GM12878 (cell line): ENCODE results near the gene CBLB. TPM values are rescaled to one million over a fixed set of nuclear protein-coding genes. Genes with fewer than 3 reads are reported as not detected.

Source experiments
- ATAC-seq: fragments of 200-7000 bp; cut with Tn5 transposase; 3 replicates; pipeline ENCODE4 v1.9.1; 2020; ENCODE audit warnings: mild to moderate bottlenecking, moderate library complexity
- BruUV-seq: library from RNA; stranded (reverse); fragments of 400-500 nt; replicated peaks from 2 replicates; lab custom pipeline; 2021; lab: Mats Ljungman, UMichigan
- CTCF ChIA-PET: fragments of 300-600 bp; sonication (Branson Sonifier 250); formaldehyde crosslinking; extraction: SDS; loops from one replicate; lab custom pipeline; 2021; ENCODE audit warnings: inconsistent platforms; lab: Yijun Ruan, JAX
- POLR2A ChIA-PET: fragments of 350-600 bp; formaldehyde crosslinking; extraction: SDS; loops from one replicate; lab custom pipeline; 2021; ENCODE audit warnings: inconsistent platforms; lab: Charles Lee
- RAD21 ChIA-PET: fragments of 300-600 bp; sonication (Branson Sonifier 250); formaldehyde crosslinking; loops from one replicate; lab custom pipeline; 2023; ENCODE audit warnings: antibody characterized with exemption; ENCODE audit not compliant: unreplicated experiment; lab: Charles Lee
- SMC1A ChIA-PET: fragments of 300-600 bp; sonication (Branson Sonifier 250); formaldehyde crosslinking; loops from one replicate; lab custom pipeline; 2023; ENCODE audit not compliant: unreplicated experiment, uncharacterized antibody; lab: Charles Lee
- DNase-seq: peaks from one replicate; pipeline ENCODE4 v3.0.0-alpha.2; 2011; ENCODE audit warnings: low read depth, low spot score
- FAIRE-seq: peaks from 3 replicates; lab custom pipeline; 2011; peaks lifted over from hg19 to GRCh38; lab: Jason Lieb, UNC
- H2AFZ ChIP-seq: 2 replicates; pipeline ENCODE4 v1.6.0; 2011; ENCODE audit warnings: low read depth, low read length, control low read depth; ENCODE audit not compliant: control insufficient read depth
- H3K27ac ChIP-seq: 2 replicates; pipeline ENCODE4 v1.5.1; 2011; ENCODE audit warnings: control low read depth; ENCODE audit not compliant: control insufficient read depth, insufficient read depth
- H3K27me3 ChIP-seq, 2 experiments: replicated peaks in 1 of 2; 2 replicates each; pipeline versions ENCODE4 v1.6.0 to v1.6.1; 2011; ENCODE audit warnings: low read length in 1 of 2; ENCODE audit not compliant: control insufficient read depth in 2 of 2, insufficient read depth in 2 of 2
- H3K36me3 ChIP-seq, 2 experiments: 2 replicates each; pipeline ENCODE4 v1.5.1; 2011; ENCODE audit warnings: low read length in 1 of 2; ENCODE audit not compliant: control insufficient read depth in 2 of 2, insufficient read depth in 2 of 2
- H3K4me1 ChIP-seq: 2 replicates; pipeline ENCODE4 v1.6.1; 2011; ENCODE audit warnings: mild to moderate bottlenecking, low read length, moderate library complexity, mixed read lengths; ENCODE audit not compliant: control insufficient read depth, insufficient read depth
- H3K4me2 ChIP-seq: 2 replicates; pipeline ENCODE4 v1.6.0; 2011; ENCODE audit warnings: control low read depth; ENCODE audit not compliant: control insufficient read depth, insufficient read depth
- H3K4me3 ChIP-seq: fragments of 200-600 bp; sonication (generic); 2 replicates; pipeline ENCODE4 v1.5.1; 2016
- H3K79me2 ChIP-seq: 2 replicates; pipeline ENCODE4 v1.6.0; 2011; ENCODE audit warnings: low read length; ENCODE audit not compliant: control insufficient read depth, insufficient read depth
- H3K9ac ChIP-seq: 2 replicates; pipeline ENCODE4 v1.8.0; 2011; ENCODE audit warnings: low read length, control low read depth, mixed read lengths; ENCODE audit not compliant: control insufficient read depth, insufficient read depth
- H3K9me3 ChIP-seq: replicated peaks from 3 replicates; pipeline ENCODE4 v1.5.1; 2011; ENCODE audit warnings: mild to moderate bottlenecking, low read length; ENCODE audit not compliant: control insufficient read depth, insufficient read depth
- H4K20me1 ChIP-seq: 2 replicates; pipeline ENCODE4 v1.6.0; 2011; ENCODE audit not compliant: control insufficient read depth, insufficient read depth
- ATF7 ChIP-seq: fragments of 450-650 bp; IDR thresholded peaks from 2 replicates; pipeline ENCODE4 v1.6.1; 2016; ENCODE audit warnings: low read depth, mild to moderate bottlenecking
- BCL3 ChIP-seq: IDR thresholded peaks from 2 replicates; pipeline ENCODE4 v1.6.1; 2011; ENCODE audit warnings: borderline replicate concordance, low read depth, mild to moderate bottlenecking, moderate library complexity, low read length; ENCODE audit not compliant: insufficient read depth, poor library complexity, severe bottlenecking
- DPF2 ChIP-seq: fragments of 450-650 bp; IDR thresholded peaks from 2 replicates; pipeline ENCODE4 v1.6.1; 2017; ENCODE audit warnings: mild to moderate bottlenecking
- EP300 ChIP-seq, 2 experiments: fragments of 150-350 bp in 1 of 2; IDR thresholded peaks; 2 replicates each; pipeline ENCODE4 v1.6.1; 2011 to 2012; ENCODE audit warnings: low read depth in 2 of 2, low read length in 2 of 2, borderline replicate concordance in 1 of 2, improper control_type of control experiment in 1 of 2, inconsistent platforms in 1 of 2; ENCODE audit not compliant: control insufficient read depth in 1 of 2
- HDAC6 ChIP-seq: fragments of 200-600 bp; sonication (generic); IDR thresholded peaks from one replicate; pipeline ENCODE4 v1.8.0; 2017; ENCODE audit warnings: antibody characterized with exemption; ENCODE audit not compliant: unreplicated experiment
- JUNB ChIP-seq: IDR thresholded peaks from 2 replicates; pipeline ENCODE4 v1.6.1; 2016; ENCODE audit warnings: antibody characterized with exemption, mild to moderate bottlenecking
- KAT2A ChIP-seq: conservative IDR thresholded peaks from 2 replicates; pipeline ENCODE4 v1.6.1; 2011; ENCODE audit warnings: low read depth, low read length; ENCODE audit not compliant: control insufficient read depth
- NFXL1 ChIP-seq: fragments of 450-650 bp; IDR thresholded peaks from 2 replicates; pipeline ENCODE4 v1.6.1; 2017; ENCODE audit warnings: antibody characterized with exemption, mild to moderate bottlenecking, borderline replicate concordance
- NR2C2 ChIP-seq: IDR thresholded peaks from 2 replicates; pipeline ENCODE4 v1.6.1; 2011; ENCODE audit warnings: borderline replicate concordance, low read depth; ENCODE audit not compliant: control insufficient read depth, insufficient read length
- NRF1 ChIP-seq: conservative IDR thresholded peaks from 2 replicates; pipeline ENCODE4 v1.6.1; 2011; ENCODE audit warnings: mild to moderate bottlenecking, low read depth, low read length, improper control_type of control experiment
- STAT1 ChIP-seq: fragments of 450-650 bp; conservative IDR thresholded peaks from 2 replicates; pipeline ENCODE4 v1.6.1; 2014; ENCODE audit warnings: antibody characterized with exemption, mild to moderate bottlenecking
- TCF3 ChIP-seq: IDR thresholded peaks from 2 replicates; pipeline ENCODE4 v1.6.1; 2012; ENCODE audit warnings: low read depth, mild to moderate bottlenecking, low read length, borderline replicate concordance; ENCODE audit not compliant: insufficient read depth
- ZBTB40 ChIP-seq: fragments of 450-650 bp; IDR thresholded peaks from 2 replicates; pipeline ENCODE4 v1.6.1; 2016; ENCODE audit warnings: mild to moderate bottlenecking, moderate library complexity, borderline replicate concordance
- ZNF384 ChIP-seq: IDR thresholded peaks from 2 replicates; pipeline ENCODE4 v1.6.1; 2012; ENCODE audit warnings: low read depth, mild to moderate bottlenecking, low read length, improper control_type of control experiment, borderline replicate concordance
- in situ Hi-C: fragments of 300-500 bp; cut with MboI; formaldehyde crosslinking; loops from 9 replicates; pipeline ENCODE4 v1.14.3; 2018; ENCODE audit warnings: mixed read lengths
- intact Hi-C: fragments of 100-400 bp; cut with micrococcal nuclease; formaldehyde crosslinking; loops from one replicate; pipeline ENCODE4 v1.14.2; 2022; ENCODE audit not compliant: unreplicated experiment
- polyA plus RNA-seq, 11 experiments: library from polyadenylated mRNA; depleted of rRNA in 4 of 11; unstranded in 6 of 11; stranded (reverse) in 5 of 11; fragments of >200 nt; fragmentation: Nextera tagmentation in 4 of 11; fragmentation: Illumina TruSeq in 1 of 11; extraction: Ambion mirVana in 4 of 11; extraction: Trizol in 1 of 11; gene quantifications; 1 replicate in 1 of 11; 2 replicates in 10 of 11; pipeline versions ENCODE4 v1.2.1 to v1.2.3, GENCODE V29; 2011 to 2016; ENCODE audit warnings: inconsistent platforms in 2 of 11, missing spikeins in 2 of 11, low read depth in 1 of 11
- total RNA-seq, 4 experiments: library from RNA; depleted of rRNA in 3 of 4; stranded (reverse); fragments of >200 nt in 3 of 4; fragmentation: Illumina TruSeq in 1 of 4; extraction: Trizol in 1 of 4; gene quantifications; 2 replicates each; pipeline versions ENCODE4 v1.2.1 to v1.2.3, GENCODE V29; 2013 to 2021
- TF ChIP-seq, protein P1 (sequence below): fragments of 450-650 bp; IDR thresholded peaks from 2 replicates; pipeline ENCODE4 v1.6.1; 2017; ENCODE audit warnings: mild to moderate bottlenecking, low read depth, inconsistent platforms; ENCODE audit not compliant: poor library complexity, severe bottlenecking
- TF ChIP-seq, protein P2 (sequence below): IDR thresholded peaks from 2 replicates; pipeline ENCODE4 v1.6.1; 2011; ENCODE audit warnings: borderline replicate concordance, low read depth, mild to moderate bottlenecking, moderate library complexity, mixed read lengths, low read length; ENCODE audit not compliant: insufficient read depth; ENCODE audit errors: extremely low read length

CBLB gene
- total and polyA plus RNA-seq, 10 of the 15 experiments (the other 5 are each of a cell fraction or from before 2014, with no cell fraction given), result 17.2 to 107 (median 41.9) TPM

DNA sequence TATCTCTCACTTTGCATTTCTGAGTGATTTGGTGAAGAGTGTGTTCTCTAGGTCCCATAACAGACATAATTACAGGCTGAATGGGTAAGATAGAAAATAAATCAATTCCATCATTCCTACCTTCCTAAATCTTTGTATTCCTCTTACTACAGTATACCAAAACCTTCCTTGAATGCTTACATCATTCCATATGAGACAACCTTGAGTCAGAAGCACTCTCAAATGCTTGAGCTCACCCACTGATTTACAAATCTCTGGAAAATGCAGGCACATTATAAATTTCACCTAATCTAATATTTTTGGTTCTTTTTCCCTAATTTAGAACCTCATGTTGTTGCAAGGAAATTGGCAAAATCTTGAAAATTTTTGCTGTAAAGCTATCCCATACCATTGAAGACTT is 239.1 kb downstream of the CBLB start:
- no peak for ATAC-seq
- no peaks in the 10 kb centered on the region for H3K79me2 ChIP-seq
- H3K36me3 ChIP-seq, result no peaks in the 10 kb centered on the region
- H3K4me1 ChIP-seq, result no peaks in the 10 kb centered on the region
- intact Hi-C loops, result no loop called here
- ChIA-PET POLR2A (no interaction called here), RAD21 (no interaction called here), SMC1A (no interaction called here), CTCF (interaction anchor here (1.6 kb wide), 1 partner anchor 39 kb away, joined by 4 read pairs; no protein-coding TSS in a partner anchor)
- no peak overlapping the region for H3K27ac ChIP-seq
- no peak for FAIRE-seq
- H2AFZ ChIP-seq, result no peak overlapping the region
- no peak for DNase-seq
- BruUV-seq, result no TSS peak
- H3K4me2 ChIP-seq, result no peak overlapping the region
- no peaks in the 10 kb centered on the region for H3K27me3 ChIP-seq
- H3K9ac ChIP-seq, result no peak overlapping the region
- H3K4me3 ChIP-seq, result no peak overlapping the region
- in situ Hi-C loops, result no loop called here
- H3K9me3 ChIP-seq, result no peaks in the 10 kb centered on the region
- no peaks in the 10 kb centered on the region for H4K20me1 ChIP-seq
- TF ChIP-seq TCF3 (no peak), ATF7 (no peak), BCL3 (no peak), NFXL1 (no peak), ZBTB40 (no peak), EP300 (IDR thresholded peaks at IDR 0.05; ENCODE audit: borderline replicate concordance in 1 of 2, control insufficient read depth in 1 of 2, low read depth in 2 of 2, low read length in 2 of 2) (no peak), NRF1 (no peak), HDAC6 (no peak), STAT1 (no peak), DPF2 (no peak), ZNF384 (no peak), JUNB (no peak), KAT2A (no peak), NR2C2 (no peak)
- TF ChIP-seq, protein P1, sequence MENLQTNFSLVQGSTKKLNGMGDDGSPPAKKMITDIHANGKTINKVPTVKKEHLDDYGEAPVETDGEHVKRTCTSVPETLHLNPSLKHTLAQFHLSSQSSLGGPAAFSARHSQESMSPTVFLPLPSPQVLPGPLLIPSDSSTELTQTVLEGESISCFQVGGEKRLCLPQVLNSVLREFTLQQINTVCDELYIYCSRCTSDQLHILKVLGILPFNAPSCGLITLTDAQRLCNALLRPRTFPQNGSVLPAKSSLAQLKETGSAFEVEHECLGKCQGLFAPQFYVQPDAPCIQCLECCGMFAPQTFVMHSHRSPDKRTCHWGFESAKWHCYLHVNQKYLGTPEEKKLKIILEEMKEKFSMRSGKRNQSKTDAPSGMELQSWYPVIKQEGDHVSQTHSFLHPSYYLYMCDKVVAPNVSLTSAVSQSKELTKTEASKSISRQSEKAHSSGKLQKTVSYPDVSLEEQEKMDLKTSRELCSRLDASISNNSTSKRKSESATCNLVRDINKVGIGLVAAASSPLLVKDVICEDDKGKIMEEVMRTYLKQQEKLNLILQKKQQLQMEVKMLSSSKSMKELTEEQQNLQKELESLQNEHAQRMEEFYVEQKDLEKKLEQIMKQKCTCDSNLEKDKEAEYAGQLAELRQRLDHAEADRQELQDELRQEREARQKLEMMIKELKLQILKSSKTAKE, result no peak
- TF ChIP-seq, protein P2, sequence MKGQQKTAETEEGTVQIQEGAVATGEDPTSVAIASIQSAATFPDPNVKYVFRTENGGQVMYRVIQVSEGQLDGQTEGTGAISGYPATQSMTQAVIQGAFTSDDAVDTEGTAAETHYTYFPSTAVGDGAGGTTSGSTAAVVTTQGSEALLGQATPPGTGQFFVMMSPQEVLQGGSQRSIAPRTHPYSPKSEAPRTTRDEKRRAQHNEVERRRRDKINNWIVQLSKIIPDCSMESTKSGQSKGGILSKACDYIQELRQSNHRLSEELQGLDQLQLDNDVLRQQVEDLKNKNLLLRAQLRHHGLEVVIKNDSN, result no peak
